IMR-90 (cell line): ENCODE measurements around the gene SPATA2L.

ENCODE experiments used
- CTCF ChIP-seq: conservative IDR thresholded peaks from 2 replicates; pipeline ENCODE4 v1.5.1; 2012; ENCODE audit warnings: mild to moderate bottlenecking, low read depth, low read length, improper control_type of control experiment
- RFX5 ChIP-seq: IDR thresholded peaks from 2 replicates; pipeline ENCODE4 v1.8.0; 2012; ENCODE audit warnings: low read depth, mild to moderate bottlenecking, low read length, moderate library complexity

- TF ChIP-seq CTCF: no peak
- TF ChIP-seq RFX5: no peak
Observed at GRCh38 chr16:89748921-89749320, 47.4 kb upstream of the SPATA2L start.
